ENCODE measurements around the gene ZBTB20.

The ZBTB20 gene

GRCh38 chr3:114691871-114692270 lies 455.2 kb downstream of the ZBTB20 start:
- no peak overlapping the region for H2AFZ ChIP-seq (ENCODE audit: low read depth, low read length)
- no peaks in the 10 kb centered on the region for H3K27me3 ChIP-seq (ENCODE audit: insufficient read depth, low read length, poor library complexity)
- no peaks in the 10 kb centered on the region for H3K36me3 ChIP-seq (ENCODE audit: insufficient read depth, low read length)
- DNase-seq, result no peak
- ATAC-seq (ENCODE audit: insufficient read depth, low read depth), result no peak
- H3K4me2 ChIP-seq (ENCODE audit: insufficient read depth, low read length), result no peak overlapping the region
- TF ChIP-seq CTCF (IDR thresholded peaks at IDR 0.05; ENCODE audit: borderline replicate concordance, extremely low read depth, low read length, poor library complexity, severe bottlenecking) (no peak), EZH2 (IDR thresholded peaks at IDR 0.05; ENCODE audit: borderline replicate concordance, low read depth, low read length, severe bottlenecking) (no peak)
- no peak overlapping the region for H3K27ac ChIP-seq (ENCODE audit: low read length)
- H3K9ac ChIP-seq (ENCODE audit: low read depth, low read length), result no peak overlapping the region
- no peak overlapping the region for H3K4me3 ChIP-seq (ENCODE audit: low read depth in 1 of 2, low read length in 2 of 2)
- H3K79me2 ChIP-seq (ENCODE audit: insufficient read depth, low read length), result no peaks in the 10 kb centered on the region
- no peaks in the 10 kb centered on the region for H4K20me1 ChIP-seq (ENCODE audit: insufficient read depth, low read length)
- no peaks in the 10 kb centered on the region for H3K9me3 ChIP-seq (ENCODE audit: insufficient read depth, low read length, severe bottlenecking)
- peaks cover 7% of the 10 kb centered on the region for H3K4me1 ChIP-seq (ENCODE audit: insufficient read depth, low read length)

GRCh38 chr3:114690911-114691310 lies 456.2 kb downstream of the ZBTB20 start:
- Histone ChIP-seq H4K20me1 (ENCODE audit: insufficient read depth, low read length) (no peaks in the 10 kb centered on the region), H3K27me3 (ENCODE audit: insufficient read depth, low read length, poor library complexity) (no peaks in the 10 kb centered on the region), H3K9me3 (ENCODE audit: insufficient read depth, low read length, severe bottlenecking) (no peaks in the 10 kb centered on the region), H3K36me3 (ENCODE audit: insufficient read depth, low read length) (no peaks in the 10 kb centered on the region), H3K4me1 (ENCODE audit: insufficient read depth, low read length) (peaks cover 7% of the 10 kb centered on the region), H3K4me2 (ENCODE audit: insufficient read depth, low read length) (no peak overlapping the region), H2AFZ (ENCODE audit: low read depth, low read length) (no peak overlapping the region), H3K4me3 (ENCODE audit: low read depth in 1 of 2, low read length in 2 of 2) (no peak overlapping the region), H3K27ac (ENCODE audit: low read length) (no peak overlapping the region), H3K79me2 (ENCODE audit: insufficient read depth, low read length) (no peaks in the 10 kb centered on the region), H3K9ac (ENCODE audit: low read depth, low read length) (no peak overlapping the region)
- TF ChIP-seq CTCF (IDR thresholded peaks at IDR 0.05; ENCODE audit: borderline replicate concordance, extremely low read depth, low read length, poor library complexity, severe bottlenecking), result no peak
- no peak for TF ChIP-seq EZH2 (IDR thresholded peaks at IDR 0.05; ENCODE audit: borderline replicate concordance, low read depth, low read length, severe bottlenecking)
- DNase-seq, result no peak
- no peak for ATAC-seq (ENCODE audit: insufficient read depth, low read depth)

- Histone ChIP-seq H4K20me1 (ENCODE audit: insufficient read depth, low read length) (no peaks in the 10 kb centered on the region), H3K4me3 (ENCODE audit: low read depth in 1 of 2, low read length in 2 of 2) (no peak overlapping the region), H3K9me3 (ENCODE audit: insufficient read depth, low read length, severe bottlenecking) (no peaks in the 10 kb centered on the region), H2AFZ (ENCODE audit: low read depth, low read length) (no peak overlapping the region), H3K4me2 (ENCODE audit: insufficient read depth, low read length) (no peak overlapping the region), H3K27me3 (ENCODE audit: insufficient read depth, low read length, poor library complexity) (no peaks in the 10 kb centered on the region), H3K27ac (ENCODE audit: low read length) (no peak overlapping the region), H3K36me3 (ENCODE audit: insufficient read depth, low read length) (no peaks in the 10 kb centered on the region), H3K79me2 (ENCODE audit: insufficient read depth, low read length) (no peaks in the 10 kb centered on the region), H3K4me1 (ENCODE audit: insufficient read depth, low read length) (peaks cover 5% of the 10 kb centered on the region), H3K9ac (ENCODE audit: low read depth, low read length) (no peak overlapping the region)
- ATAC-seq (ENCODE audit: insufficient read depth, low read depth) (no peak), DNase-seq (no peak)
- TF ChIP-seq EZH2 (IDR thresholded peaks at IDR 0.05; ENCODE audit: borderline replicate concordance, low read depth, low read length, severe bottlenecking) (no peak), CTCF (IDR thresholded peaks at IDR 0.05; ENCODE audit: borderline replicate concordance, extremely low read depth, low read length, poor library complexity, severe bottlenecking) (no peak)
Observed at GRCh38 chr3:114687151-114687550, 459.9 kb downstream of the ZBTB20 start.

GRCh38 chr3:114686621-114687020 lies 460.5 kb downstream of the ZBTB20 start:
- Histone ChIP-seq H3K4me3 (ENCODE audit: low read depth in 1 of 2, low read length in 2 of 2) (no peak overlapping the region), H2AFZ (ENCODE audit: low read depth, low read length) (no peak overlapping the region), H3K36me3 (ENCODE audit: insufficient read depth, low read length) (no peaks in the 10 kb centered on the region), H3K79me2 (ENCODE audit: insufficient read depth, low read length) (no peaks in the 10 kb centered on the region), H3K27ac (ENCODE audit: low read length) (no peak overlapping the region), H3K4me2 (ENCODE audit: insufficient read depth, low read length) (no peak overlapping the region), H3K4me1 (ENCODE audit: insufficient read depth, low read length) (no peaks in the 10 kb centered on the region), H3K27me3 (ENCODE audit: insufficient read depth, low read length, poor library complexity) (no peaks in the 10 kb centered on the region), H3K9me3 (ENCODE audit: insufficient read depth, low read length, severe bottlenecking) (no peaks in the 10 kb centered on the region), H3K9ac (ENCODE audit: low read depth, low read length) (no peak overlapping the region), H4K20me1 (ENCODE audit: insufficient read depth, low read length) (no peaks in the 10 kb centered on the region)
- TF ChIP-seq CTCF (IDR thresholded peaks at IDR 0.05; ENCODE audit: borderline replicate concordance, extremely low read depth, low read length, poor library complexity, severe bottlenecking), result no peak
- no peak for TF ChIP-seq EZH2 (IDR thresholded peaks at IDR 0.05; ENCODE audit: borderline replicate concordance, low read depth, low read length, severe bottlenecking)
- ATAC-seq (ENCODE audit: insufficient read depth, low read depth) (no peak), DNase-seq (no peak)

All from DND-41 (cell line).